Bone marrow (tissue), 2 donors: ENCODE measurements around the gene ARRB2.
"Not testable (repeated sequence)": the region's sequence is repeated elsewhere in the genome, so short reads cannot be mapped to it uniquely, and the experiment has no call there.

Experiments
- DNase-seq, 2 donors: peaks; one replicate each; lab custom pipeline; 2025; lab: John Stamatoyannopoulos, UW

ARRB2 gene

GRCh38 chr17:4701116-4701515 lies 9.3 kb upstream of the ARRB2 start:
- no peak for DNase-seq

GRCh38 chr17:4703330-4703691 lies 7.1 kb upstream of the ARRB2 start:
- no peak for DNase-seq

DNA sequence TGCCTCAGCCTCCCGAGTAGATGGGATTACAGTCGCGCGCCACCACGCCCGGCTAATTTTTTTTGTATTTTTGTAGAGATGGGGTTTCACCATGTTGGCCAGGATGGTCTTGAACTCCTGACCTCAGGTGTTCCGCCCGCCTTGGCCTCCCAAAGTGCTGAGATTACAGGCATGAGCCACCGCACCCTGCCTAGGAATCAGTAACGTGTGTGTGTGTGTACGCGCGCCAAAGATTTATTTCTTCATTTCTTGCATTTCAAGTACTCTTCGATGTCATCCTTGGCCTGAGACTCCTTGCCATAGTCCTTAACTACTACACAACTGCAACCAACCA lies 5.9 kb upstream of the ARRB2 start:
- DNase-seq, result not testable (repeated sequence)

DNA sequence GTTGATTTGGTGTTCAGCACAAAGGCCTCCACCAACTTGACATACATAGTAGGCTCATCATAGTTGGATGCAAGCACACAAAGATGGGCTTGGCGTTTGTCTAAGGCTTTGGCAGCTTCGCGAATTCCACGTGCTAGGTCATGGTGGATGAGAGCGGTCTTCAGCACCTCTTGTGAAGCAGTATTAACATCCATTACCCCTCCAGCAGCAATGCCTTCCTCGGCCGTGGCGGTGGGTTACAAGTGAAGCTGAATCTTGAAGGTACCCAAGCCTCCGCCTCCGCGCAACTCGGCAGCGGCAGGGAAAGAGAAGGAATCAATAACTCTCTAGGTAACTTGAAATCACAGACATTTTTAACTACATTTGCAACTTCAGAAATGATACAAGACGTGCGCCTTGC lies 5.4 kb upstream of the ARRB2 start:
- no peak for DNase-seq

DNA sequence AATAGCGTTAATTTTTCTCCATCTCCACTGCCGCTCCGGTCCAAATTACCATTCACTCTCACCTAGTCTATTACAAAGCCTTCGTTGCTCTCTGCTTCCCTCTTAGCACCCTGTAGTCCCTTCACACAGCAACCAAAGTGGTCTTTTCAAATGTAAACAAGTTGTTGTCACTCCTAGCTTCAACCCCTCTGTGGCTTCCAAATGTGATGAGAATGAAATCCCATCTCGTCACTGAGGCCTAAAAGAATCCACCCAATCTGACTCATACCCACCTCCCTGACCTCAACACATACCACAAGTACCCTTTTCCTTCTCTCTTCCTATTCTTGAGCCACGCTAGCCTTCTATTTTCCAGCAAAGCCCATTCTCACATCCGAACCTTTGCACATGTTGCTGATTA lies 4.3 kb upstream of the ARRB2 start:
- DNase-seq, result no peak

DNA sequence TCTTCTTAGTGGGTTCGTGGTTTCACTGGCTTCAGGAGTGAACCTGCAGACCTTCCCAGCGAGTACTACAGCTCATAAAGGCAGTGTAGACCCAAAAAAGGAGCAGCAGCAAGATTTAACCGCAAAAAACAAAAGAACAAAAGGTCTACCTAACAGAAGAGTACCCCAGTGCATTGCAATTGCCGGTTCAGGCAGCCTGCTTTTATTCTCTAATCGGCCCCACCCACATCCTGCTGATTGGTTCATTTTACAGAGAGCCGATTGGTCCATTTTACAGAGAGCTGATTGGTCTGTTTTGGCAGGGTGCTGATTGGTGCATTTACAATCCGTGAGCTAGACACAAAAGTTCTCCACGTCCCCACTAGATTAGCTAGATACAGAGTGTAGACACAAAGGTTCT lies 2.0 kb upstream of the ARRB2 start:
- DNase-seq, result no peak

GRCh38 chr17:4710693-4711634 lies 532 bp downstream of the ARRB2 start:
- DNase-seq, result peak; percentile 62 to 81

DNA sequence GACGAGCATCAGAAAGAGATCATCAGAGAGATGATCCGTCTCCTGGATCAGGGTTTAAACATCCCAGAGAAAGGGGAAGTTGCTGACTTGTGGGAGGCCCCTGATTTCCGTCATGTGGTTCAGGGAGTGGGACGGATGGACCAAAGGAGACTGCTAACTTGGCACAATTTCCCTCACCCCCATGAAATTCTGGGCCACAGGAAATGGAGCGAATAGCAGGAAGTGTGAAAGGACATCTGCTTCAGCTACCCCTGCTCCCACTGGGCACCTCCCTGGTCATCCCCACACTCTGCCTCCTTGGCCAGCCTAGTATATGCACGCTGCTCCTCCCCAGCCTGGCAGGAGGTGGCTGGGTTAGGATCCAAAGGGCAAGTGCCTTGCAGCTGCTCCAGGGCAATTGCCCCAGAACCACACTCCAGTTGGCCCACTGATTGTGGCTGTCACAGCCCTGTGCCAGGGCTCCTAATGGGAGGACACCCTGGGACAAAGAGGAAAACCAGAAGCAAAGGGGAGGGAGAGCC lies 1.3 kb downstream of the ARRB2 start:
- DNase-seq, result peak; percentile 62 to 81

GRCh38 chr17:4712526-4712925 lies 2.1 kb downstream of the ARRB2 start:
- DNase-seq, result no peak

GRCh38 chr17:4714340-4715062 lies 4.1 kb downstream of the ARRB2 start:
- not testable (repeated sequence) for DNase-seq

DNA sequence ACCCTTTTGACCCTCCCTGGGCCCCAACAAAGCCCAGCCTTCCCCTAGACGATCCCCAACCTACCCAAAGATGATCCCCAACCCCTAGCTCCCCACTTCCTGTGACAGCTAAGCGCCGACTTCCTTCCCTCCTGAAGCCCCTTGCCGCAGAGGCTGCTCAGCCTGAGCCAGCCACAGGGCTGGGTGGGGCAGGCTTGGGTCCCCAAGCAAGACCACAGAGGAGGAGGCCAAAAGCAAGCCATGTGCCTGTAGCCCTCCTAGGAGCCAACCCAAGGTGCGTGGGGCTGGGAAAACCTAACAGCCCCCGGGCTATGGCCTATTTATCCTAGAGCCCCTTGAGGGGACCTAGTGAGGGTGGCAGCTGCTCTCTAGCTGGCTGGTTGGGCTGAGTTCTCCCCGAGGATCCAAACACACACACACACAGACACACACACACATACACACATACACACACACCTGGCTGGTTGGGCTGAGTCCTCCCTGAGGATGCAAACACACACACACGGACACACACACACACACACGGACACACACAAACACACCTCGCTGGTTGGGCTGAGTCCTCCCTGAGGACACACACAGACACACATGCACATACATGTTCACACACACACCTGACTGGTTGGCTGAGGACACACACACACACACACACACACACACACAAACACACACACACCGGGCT lies 4.8 kb downstream of the ARRB2 start:
- peak in 1 of 2 donors; percentile 54 for DNase-seq

- DNase-seq, result no peak
Observed at GRCh38 chr17:4716081-4716480, 5.6 kb downstream of the ARRB2 start.

- DNase-seq, result no peak
Observed at GRCh38 chr17:4717791-4718190, 7.4 kb downstream of the ARRB2 start.

- no peak for DNase-seq
Observed at GRCh38 chr17:4718276-4718675, 7.8 kb downstream of the ARRB2 start.

DNA sequence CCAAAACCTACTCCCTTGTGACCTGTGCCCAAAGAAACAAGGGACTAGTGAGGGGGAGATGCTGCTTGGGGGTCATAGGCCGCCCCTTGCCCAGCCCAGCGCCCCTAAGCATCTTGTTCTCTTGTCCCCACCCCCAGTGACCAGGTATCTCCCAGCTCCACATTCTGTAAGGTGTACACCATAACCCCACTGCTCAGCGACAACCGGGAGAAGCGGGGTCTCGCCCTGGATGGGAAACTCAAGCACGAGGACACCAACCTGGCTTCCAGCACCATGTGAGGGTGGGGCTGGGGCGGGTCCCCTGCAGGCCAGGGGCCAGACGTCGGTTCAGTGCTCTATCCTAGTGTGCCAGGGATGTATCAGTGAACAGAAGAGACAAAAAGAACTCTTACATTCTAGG lies 8.7 kb downstream of the ARRB2 start:
- no peak for DNase-seq

DNA sequence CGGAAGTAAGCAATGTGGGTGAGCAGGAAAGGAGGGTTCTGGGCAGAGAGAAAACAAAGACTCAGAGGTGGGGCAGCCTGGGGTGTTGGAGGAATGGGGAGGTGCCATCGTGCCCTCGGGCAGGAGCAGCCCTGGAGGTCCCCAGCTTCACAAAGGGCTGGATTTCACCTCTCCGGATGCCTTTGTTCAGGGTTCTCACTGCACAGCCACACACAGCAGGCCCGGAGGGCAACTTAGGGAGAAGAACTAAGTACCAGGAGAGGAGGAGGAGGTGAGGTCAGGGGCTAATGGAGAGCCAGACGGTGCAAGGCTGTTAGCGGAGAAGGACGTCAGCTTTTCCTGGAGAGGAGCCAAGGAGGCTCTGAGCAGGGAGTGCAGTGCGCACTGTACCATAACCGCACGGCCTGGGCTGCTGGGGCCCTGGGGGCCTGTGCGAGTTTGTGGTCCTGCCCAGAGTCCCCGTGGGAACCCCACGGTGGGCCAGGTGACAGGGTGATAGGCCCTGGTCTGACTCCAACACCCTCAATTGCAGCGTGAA lies 9.3 kb downstream of the ARRB2 start:
- no peak for DNase-seq

DNA sequence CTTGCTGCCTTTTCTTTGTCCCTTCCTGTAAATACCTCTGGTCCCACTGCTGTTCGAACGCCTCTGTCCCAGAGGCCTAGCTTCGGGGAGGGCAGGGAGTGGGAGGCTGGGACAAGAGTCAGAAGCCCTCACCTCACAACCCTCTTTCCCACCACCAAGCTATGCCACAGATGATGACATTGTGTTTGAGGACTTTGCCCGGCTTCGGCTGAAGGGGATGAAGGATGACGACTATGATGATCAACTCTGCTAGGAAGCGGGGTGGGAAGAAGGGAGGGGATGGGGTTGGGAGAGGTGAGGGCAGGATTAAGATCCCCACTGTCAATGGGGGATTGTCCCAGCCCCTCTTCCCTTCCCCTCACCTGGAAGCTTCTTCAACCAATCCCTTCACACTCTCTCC lies 10.4 kb downstream of the ARRB2 start:
- DNase-seq, result no peak

DNA sequence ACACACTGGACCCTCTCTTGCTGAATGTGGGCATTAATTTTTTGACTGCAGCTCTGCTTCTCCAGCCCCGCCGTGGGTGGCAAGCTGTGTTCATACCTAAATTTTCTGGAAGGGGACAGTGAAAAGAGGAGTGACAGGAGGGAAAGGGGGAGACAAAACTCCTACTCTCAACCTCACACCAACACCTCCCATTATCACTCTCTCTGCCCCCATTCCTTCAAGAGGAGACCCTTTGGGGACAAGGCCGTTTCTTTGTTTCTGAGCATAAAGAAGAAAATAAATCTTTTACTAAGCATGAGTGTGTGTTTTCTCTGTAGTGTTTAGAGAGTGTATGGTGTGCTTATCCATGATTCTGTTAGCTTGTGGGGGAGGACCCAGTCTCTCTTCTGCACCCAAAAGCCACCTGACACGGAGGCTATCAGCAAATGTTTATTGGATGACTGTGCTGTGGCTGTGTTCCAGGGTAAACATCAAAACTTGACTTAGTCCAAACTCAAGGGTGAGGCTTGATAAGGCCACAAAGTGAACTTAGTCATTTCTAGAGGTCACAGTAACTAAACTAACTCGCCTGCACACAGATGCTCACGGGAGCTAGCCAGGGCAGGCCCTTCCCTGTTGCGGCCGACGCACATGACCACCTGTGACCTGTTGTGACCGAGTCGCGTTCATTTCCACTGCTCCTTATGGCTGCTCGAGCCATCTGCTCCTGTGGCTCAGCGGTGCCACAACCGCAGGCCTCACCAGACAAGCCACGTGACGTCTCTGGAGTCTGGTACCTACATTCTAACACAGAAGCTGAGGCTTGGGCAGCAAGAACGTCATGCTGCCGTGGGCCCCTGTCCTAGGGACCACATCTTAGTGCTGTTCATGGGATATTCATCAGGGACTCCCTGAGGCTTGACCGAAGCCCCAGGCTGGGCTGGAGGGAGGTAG lies 11.0 kb downstream of the ARRB2 start:
- no peak for DNase-seq

DNA sequence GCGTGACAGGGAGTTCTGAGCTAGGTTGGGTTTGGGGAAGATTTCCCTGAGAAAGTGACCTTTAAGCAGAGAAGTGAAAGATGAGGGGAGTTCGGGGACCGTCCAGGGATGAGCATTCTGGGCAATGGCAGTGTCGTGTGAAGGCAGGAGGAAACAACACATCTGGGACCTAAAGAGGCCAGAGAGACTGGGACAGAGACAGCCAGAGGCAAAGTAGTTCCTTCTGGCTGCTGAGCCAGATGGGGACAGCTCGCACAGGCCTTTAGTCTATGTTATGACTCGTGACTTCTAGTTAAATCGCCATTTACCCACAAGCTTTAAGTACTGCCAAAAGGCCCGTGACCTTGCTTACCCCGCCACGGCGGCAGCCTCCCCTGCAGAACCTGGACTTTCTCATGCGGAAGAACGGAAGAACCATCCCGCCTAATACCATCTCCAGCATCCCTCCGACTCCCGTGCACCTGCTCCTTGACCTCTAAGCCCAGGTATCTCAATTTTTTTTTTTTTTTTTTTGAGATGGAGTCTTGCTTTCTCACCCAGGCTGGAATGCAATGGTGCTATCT lies 12.3 kb downstream of the ARRB2 start:
- no peak for DNase-seq

- no peak for DNase-seq
Observed at GRCh38 chr17:4724650-4725049, 14.2 kb downstream of the ARRB2 start.
